Fibroblast of skin of back (primary cell): ENCODE measurements around the gene MVB12B.
A peak's percentile ranks its signal among the peaks of the same experiment; 100 is the strongest.

ENCODE experiments used
- DNase-seq: peaks from one replicate; pipeline ENCODE4 v3.0.0-alpha.2; 2013

The MVB12B gene

DNA sequence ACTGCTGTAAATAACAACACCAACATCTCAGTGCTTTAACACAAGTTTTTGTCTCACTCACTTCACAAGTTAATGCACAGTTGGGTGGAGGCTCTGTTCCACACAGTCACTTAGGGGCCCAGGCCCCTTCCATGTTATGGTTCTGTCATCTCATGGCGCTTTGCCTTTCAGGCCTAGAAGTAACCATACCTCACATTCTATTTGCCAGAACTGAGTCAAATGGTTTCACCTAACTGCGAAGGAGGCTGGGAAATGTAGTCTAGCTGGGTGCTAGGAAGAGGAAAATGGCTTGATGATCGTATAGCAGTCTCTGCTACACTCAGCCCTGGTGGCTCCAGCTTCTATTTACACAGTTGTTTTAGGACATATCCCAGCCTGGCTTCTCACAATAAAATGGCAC is 23.1 kb upstream of the MVB12B start:
- no peak for DNase-seq

DNA sequence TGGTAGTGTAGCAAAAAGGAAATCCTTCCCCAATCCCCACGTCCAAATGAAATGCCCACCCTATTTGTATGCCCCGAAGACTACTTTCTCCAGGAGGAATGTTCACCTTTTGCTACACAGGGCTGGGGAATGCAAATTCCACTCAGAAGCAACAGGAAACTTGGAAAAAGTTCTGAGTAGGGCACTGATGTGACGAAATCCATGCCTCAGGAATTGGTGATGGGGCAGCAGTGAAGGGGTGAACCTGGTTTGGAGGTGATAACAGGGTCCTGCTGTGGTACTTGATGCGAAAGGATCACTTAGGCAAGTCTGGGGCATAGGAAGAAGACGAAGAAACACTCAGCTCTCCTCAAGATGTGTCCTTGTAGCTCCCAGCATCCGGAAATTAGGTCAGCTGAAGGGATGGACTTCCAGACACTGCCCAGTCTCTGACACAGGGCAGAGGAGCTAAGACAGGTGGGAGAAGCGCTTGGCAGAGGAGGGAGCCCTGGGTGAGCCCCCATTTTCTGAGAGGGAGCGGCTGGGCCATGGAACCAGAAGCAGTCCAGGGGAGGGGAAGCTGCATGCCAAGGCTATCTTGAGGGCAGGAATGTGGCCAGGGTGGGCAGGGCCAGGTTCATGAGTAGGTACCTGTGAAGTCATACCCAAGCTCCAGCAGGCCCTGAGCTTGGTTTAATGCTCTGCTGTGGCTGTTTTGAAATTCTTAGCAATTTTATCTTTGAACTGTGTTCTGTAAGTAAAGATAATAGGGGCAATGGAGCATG is 22.2 kb upstream of the MVB12B start:
- DNase-seq = no peak

DNA sequence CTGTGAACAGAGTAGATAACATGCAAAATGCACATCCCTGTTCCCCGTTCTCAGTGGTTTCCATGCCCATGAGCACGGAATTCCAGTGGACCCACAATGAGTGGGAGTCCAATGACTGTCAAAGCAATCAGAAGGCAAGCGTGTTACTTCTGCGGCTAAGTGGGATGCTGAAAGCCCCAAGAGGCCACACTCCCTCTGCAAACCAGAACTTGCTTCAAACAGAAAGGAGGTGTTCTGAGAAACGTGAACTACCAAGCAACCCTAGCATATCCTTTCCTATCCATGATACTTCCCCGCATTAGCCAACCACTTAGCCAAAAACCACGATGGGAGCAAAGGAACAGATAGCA is 21.7 kb upstream of the MVB12B start:
- no peak for DNase-seq

DNA sequence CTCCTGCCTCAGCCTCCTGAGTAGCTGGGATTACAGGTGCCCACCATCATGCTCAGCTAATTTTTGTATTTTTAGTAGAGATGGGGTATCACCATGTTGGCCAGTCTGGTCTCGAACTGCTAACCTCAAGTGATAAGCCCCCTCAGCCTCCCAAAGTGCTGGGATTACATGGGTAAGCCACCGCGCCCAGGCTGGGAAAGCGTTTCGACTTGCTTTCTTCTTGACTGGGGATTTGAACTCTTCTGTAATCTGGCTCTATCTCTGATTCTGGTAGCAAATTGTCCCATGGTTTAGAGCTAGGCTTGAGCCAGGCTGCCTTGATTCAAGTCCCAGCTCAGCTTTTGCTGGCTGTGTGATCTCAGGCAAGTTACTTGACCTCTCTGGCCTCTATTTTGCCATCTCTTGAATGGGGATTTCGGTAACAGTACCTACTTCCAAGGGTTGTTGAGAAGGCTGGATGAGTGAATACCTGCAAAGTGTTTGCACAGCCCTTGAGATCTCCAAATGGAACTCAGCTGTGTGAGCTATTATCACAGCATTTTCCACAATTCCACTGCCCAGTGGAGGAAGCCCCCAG is 20.5 kb upstream of the MVB12B start:
- DNase-seq = no peak

DNA sequence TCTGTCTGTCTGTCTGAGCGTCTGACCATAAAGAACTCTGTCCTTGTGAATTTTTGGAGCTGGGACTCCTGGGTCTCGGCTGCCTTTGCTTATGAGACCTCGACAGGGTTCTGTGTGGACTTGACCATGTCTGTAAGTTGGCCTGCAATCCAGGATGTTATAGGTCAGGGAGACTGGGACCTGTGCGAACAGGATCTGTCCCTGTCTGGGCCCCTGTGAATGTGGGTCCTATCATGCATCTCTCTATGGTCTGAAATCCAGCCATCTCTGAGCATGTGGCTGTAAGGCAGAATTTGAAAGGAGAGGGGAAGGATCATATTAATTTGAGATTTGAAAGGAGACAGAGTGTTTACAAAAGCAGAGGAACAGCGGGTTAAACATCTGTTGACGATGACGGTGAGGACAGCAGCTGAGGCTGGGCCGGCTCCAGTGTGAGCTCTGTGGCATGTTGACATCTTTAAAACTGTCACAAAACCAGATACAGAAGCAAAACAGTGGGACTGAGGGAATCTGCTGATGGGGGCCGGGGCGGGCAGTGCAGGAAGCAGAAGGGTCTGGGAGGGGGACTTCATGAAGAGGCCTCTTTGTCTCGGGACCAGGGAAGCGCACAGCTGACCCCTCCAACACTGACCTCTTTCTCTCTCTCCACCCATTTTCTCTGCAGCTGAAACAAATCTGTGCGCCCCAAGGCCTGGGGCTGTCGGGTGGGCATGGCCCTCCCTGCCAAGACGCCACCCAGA is 19.1 kb upstream of the MVB12B start:
- no peak for DNase-seq

DNA sequence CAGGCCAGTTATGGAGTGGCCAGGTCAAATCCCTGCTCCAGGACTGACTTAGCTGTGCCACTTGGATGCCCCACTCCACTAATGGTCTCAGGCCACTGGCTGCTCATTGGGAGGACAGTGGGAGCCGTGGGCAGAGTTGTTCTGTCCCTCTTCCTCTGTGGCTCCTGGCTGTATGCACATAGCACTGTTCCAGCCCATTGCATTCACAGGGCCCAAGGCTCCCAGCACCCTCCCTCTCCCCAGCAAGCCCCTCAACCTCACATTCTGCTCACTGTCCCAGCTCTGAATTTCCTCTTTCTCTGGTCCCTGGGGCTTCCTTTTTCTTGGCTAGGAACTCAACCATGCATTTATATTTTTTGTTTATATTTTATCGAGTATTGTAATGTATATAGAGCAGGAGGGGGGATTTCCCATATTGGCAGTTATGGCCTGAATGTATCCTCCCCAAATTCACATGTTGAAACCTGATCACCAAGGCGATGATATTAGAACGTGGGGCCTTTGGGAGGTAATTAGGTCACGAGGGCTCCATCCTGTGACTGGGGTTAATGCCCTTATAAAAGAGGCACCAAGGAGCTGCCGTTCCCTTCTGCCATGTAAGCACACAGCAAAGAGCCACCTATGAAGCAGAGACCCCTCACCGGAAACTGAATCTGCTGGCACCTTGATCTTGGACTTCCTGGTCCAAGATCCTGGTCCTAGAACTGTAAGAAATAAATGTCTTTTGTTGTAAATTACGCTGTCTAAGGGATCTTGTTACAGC is 17.0 kb upstream of the MVB12B start:
- DNase-seq = no peak

DNA sequence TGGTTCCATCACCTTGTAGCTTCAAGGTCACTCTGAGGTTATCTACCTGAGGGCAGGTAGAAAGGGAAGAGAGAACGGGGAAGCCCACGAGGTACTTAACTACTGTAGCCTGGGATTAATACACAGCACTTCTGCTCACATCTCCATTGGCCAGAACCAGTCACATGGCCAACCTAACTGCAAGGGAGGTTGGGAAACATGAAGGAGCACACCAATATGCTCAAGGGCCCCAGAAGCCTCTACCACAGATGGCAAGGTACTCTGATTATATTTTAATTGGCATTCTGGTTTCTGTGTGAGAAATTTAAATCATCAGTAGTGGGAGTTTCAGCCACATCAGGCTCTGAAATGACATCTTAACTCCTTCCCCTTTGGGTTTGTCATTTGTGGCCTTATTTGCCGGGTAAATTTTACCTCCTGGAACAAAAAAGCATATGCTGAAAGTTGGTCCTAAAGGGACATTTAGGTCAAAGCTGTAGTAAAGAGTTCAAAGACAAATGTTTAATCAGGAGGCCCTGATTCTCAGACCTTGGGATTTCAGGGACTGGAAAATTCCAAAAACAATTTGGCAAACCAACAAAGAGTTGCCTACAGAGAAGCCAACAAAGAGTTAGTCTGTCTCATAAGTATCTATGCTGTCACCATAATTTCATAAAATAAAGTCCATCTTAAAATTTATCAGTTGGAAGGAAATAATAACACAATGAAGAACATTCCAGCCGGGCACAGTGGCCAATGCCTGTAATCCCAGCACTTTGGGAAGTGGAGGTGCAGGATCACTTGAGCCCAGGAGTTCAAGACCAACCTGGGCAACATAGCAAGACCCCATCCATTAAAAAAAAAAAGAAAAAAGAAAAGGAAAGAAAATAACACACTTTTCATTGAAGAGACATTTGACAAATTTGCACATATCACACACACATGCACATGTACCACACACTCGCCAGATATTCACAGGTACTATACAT is 13.8 kb upstream of the MVB12B start:
- no peak for DNase-seq

DNA sequence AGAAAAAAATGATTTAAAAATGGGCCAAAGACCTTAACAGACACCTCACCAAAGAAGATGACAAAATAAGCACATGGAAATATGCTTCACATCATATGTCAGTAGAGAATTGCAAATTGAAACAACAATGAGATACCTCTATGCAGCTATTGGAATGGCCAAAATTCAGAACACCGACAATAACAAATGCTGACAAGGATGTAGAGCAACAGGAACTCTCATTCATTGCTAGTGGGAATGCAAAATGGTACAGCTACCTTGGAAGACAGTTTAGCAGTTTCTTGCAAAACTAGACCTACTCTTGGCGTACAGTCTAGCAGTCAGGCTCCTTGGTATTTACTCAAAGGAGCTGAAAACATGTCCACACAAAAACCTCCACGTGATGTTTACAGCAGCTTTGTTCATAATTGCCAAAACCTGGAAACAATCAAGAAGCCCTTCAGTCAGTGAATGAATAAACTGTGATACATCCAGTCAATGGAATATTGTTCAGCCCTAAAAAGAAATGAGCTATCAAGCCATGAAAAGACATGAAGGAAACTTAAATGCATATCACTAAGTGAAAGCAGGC is 10.5 kb upstream of the MVB12B start:
- no peak for DNase-seq

DNA sequence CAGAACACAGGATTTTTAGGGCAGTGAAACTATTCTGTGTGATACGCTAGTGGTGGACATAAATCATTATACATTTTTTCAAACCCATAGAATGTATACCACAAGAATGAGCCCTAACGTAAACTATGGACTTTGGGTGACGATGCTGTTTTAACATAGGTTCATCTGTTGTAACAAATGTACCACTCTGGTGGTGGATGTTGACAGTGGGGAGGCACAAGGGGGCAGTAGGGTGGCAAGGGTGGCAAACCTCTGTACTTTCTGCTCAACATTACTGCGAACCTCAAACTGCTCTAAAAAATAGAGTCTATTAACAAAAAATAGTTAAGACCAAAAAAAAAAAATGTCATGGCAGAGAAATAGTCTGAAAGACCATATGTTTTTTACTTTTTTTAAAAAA is 9.1 kb upstream of the MVB12B start:
- peak; percentile 23 for DNase-seq

DNA sequence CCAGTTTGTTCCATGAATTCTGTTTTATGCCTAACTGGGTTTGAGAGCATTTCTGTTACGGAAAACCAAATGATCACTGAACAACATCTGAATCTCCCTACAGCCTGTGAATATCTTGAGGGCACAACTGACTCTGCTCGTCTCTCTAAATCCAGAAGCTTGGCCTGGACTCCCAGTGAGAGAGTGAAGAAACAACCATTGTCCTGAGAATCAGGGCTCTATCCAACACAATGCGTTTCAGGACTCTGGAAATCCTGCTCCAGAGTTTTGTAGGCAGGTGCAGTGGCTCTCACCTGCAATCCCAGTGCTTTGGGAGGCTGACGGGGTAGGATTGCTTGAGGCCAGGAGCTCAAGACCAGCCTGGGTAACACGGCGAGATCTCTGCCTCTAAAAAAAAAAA is 7.8 kb upstream of the MVB12B start:
- no peak for DNase-seq

DNA sequence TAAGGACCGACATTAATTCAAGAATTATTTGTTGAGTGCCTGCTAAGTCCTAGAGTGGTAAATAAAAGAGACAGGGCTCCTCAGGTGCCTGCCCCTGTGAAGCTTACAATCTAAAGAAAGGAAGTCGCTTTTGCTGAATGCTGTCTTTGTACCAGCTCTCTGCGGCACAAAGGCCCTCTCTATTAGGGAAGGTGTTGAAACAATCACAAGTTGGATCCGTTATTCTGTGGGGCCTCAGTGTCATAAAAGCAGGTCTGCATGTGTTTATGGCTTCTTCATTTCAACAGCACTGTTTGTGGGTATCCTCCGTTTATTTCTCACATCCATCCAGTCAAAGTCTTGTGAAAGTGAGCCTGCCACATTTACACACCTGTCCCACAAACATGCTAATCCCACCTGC is 7.0 kb upstream of the MVB12B start:
- DNase-seq = no peak

DNA sequence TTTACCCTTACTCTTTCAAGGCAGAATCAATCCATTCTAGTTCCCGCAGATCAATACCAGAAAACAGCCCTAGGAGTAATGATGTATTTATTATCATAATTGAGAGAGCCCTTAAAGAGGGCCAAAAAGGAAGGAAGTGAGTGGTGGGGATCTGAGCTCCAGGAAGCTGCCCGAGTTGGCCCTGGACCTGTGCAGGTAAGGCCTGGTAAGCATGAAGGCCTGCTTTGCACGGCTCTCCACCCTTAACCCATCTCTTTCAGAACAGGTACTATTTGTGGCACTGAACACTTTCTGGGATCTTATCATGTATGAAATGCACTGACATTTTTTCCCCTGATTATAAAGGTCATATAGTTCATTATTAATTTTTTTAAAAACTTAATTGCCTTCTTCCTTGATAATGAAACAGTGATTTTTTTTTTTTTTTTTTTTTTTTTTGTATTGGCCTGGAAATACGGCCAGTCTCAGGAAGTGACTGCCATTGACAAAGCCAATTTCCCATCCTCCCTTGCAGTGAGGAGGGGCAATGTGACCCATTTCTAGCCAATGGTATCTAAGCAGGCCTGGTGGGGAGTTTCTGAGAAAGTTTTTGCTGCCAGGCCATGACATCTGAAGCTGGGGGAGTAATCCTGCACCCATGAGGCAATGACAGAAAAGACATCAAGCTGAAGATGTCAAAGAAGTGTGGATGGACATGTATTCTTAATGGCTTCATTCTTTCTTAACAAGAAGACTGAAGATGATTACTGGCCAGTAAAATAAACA is 6.3 kb upstream of the MVB12B start:
- no peak for DNase-seq

DNA sequence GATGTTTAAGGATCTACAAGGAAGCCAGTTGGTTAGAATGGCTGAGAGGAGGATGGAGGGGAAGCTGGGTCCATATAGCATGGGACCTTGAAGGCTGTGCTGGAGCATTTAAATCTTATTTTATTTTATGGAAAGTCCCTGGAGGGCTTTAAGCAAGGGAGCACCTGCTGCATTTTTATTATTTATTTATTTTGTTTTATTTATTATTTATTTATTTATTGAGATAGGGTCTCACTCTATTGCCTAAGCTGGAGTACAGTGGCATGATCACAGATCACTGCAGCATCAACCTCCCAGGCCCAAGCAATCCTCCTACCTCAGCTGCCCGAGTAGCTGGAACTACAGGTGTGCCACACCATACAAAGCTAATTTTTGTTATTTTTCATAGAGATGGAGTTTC is 4.9 kb upstream of the MVB12B start:
- DNase-seq = no peak

DNA sequence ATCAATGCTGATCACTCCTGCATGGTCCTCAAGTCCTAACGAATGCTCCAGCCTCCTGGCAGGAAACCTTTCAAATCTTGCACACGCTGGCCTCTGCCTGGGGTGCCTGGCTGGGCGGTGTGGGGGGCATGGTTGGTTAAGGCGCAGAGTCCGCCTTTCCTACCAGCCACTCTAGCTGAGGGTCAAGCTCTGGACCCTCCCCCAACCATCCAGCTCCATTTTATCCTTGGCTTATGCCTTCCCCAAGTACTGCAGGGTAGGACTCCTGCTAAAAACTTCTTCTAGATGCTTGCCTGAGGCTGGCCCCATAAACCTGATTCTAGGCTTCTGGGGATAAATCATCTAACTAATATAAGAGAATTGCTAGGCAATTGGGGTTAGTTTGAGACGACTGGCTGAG is 808 bp upstream of the MVB12B start:
- no peak for DNase-seq

DNA sequence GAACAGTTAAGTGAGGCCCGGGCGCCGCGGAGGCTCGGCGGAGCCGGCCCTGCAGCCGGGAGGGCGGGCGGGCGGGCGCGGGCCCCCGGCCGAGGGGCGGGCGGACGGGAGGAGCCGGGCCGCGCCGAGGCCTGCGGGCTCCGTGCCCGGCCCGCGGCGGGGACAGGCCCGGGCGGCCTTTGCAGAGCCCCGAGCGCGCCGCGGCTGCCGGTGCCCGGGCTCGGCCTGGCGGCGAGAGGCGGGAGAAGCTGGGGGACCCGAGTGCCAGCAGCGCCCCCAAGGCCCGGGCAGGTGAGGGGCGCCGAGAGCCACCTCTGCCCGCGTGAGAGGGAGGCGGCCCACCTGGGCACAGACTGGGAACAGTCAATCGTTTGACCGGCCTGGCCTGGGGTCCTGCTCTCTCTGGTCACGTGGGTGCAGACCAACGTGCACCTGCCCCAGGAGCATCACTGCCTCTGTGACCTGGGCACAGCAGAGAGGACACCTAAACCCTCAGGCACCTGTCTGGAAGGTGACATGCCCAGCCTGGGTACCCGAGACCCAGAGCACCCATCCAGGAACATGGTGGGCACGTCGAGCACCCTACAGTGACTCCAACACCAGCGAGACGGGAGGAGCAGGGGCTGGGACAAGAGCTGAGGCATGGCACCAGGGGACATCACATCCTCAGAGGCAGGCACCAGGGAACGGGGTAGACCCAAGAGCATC is 531 bp downstream of the MVB12B start:
- no peak for DNase-seq

DNA sequence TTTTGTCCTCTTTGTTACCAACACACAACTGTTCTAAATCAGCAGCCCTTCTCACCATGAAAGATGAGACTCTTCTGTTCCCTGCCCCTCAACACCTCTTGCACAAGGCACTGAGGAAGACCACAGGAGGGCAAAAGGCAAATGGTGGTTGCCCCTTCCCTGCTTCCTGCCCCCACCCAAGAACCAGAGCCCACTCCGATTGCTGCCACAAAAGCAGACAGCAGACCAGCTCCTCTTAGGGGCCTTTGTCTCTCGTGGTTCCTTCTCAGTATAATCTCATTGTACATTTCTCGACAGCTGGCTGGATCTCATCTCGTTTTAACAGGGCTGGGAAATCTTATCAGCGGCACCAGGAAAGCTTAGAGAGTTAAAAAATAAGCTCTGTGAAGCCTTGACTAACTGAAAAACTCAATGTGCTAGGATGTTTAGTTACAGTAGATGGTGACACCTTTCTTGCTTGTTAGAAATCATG is 1.1 kb downstream of the MVB12B start:
- DNase-seq = no peak

DNA sequence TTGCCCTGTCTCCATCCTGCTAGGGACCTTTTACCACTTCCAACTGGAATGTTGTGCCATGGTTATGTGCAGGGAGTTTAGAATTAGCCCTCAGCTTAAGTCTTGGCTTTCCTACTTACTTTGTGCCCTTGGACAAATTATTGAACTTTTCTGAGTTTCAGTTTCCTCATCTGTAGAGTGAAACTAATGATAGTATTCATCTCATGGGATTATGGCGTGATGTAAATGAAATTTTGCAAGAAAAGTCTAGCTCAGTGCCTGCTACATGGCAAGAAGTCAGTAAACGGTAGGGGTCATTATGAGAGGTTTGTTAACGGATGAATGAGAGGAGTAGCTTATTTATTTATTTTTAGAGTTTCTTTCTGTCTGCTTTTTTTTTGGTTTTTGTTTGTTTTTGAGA is 1.8 kb downstream of the MVB12B start:
- DNase-seq = no peak

DNA sequence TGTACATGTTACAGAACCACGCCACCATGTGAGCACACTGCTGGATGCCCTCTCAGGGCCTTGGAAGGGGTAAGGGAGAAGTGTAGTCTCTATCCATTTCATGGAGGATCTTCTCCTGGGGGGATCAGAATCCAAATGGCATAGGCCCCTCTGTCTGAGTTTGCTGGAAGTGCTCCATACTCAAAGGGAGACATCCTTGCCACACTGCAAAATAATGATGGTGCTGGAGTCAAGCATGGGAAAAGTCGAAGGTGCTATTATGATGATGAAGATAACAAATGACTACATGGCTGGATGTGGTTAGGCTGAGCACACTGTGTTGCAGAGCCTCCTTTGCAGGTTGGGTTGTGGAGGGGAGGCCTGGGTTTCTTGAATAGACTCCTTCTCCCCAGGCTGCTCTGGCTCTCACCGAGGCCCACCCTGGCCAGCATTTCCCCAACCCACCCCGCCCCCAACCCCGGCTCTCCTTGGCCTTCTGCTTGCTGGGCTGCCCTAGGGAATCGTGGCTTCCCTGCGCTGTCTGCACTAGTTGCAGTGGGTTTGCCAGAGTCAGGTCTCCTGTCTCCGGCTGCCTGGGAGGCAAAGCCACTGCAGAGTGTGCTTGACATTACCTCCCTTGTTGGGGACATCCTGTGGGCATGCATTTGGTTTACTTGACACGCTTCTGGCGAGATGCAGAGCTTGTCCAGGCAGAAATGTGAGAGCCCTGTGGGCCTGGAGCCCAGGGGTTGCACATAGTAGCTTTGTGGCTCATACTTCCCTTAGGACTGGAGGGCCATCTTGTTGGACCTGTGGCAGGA is 3.0 kb downstream of the MVB12B start:
- peak; percentile 6 for DNase-seq

DNA sequence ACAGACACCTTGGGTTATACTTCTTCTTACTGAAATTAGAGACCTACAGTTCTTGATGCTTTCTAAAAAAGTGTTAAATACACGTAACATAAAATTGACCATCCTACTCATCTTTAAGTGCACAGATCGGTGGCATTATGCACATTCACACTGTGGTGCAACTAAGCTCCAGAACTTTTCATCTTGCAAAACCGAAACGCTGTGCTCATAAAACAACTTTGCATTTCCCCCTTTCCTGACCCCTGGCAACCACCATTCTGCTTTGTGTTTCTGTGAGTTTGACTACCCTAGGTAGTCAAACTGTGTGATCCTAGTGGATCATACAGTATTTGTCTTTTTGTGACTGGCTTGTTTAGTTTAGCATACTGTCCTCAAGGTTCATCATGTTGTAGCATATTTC is 3.9 kb downstream of the MVB12B start:
- DNase-seq = no peak
